ENCODE data around the gene FBRSL1. TPM values are rescaled to one million over a fixed set of nuclear protein-coding genes. Genes with fewer than 3 reads are reported as not detected.

The FBRSL1 gene
- total RNA-seq, 2 experiments from 2014 or later: 36.7 to 47.0 TPM

DNA sequence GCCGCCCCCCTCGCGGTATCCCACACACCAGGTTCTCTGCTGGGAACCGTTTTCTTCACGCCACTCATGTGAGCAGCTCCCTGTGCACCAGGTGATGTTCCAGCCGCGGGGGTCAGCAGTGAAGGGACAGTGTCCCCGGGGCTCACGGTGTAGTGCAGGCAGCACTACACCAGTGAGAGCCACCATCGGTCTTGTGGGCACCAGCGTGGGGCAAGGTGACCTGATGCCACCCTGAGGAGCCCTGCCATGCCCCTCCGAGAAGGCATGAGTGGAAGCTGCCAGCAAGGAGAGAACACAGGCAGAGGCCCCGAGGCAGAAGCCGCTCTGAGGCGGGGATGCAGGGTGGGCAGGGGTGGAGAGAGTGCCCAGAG is 11.5 kb upstream of the FBRSL1 start:
- Mint-ChIP-seq H3K9me3 (no peaks in the 10 kb centered on the region), H3K27ac (no peak overlapping the region), H3K4me1 (peaks cover 26% of the 10 kb centered on the region), H3K27me3 (peaks cover 3% of the 10 kb centered on the region), H3K4me3 (no peak overlapping the region), H3K36me3 (ENCODE audit: low read depth) (peaks cover 5% of the 10 kb centered on the region)
- DNase-seq: no peak
- ChIA-PET CTCF (no interaction called here), POLR2A (interaction anchor here (1.3 to 3.8 kb wide), 2 partner anchors 10 to 28 kb away, joined by 4 to 30 read pairs; no protein-coding TSS in a partner anchor)

DNA sequence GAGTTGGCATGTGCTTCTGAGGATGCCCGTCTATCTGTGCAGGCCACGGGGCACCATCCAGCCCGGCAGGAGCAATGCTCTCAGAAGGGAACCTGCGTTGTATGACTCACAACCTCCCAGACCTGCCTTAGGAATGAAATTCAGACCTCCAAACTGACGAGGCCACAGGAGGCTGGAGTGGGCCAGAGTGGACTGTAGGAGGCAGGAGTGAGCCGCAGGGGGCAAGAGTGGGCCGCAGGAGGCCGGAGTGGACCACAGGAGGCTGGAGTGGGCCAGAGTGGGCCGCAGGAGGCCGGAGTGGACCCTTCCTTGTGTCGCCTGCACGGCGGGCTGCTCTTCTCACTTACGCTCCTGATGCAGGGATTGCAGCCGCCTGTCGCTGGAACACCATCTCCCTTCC is 11.1 kb upstream of the FBRSL1 start:
- H3K4me3 Mint-ChIP-seq: no peak overlapping the region
- H3K27ac Mint-ChIP-seq: no peak overlapping the region
- no peak for DNase-seq
- H3K9me3 Mint-ChIP-seq: no peaks in the 10 kb centered on the region
- CTCF ChIA-PET: no interaction called here
- H3K27me3 Mint-ChIP-seq: peaks cover 3% of the 10 kb centered on the region
- H3K4me1 Mint-ChIP-seq: peaks cover 26% of the 10 kb centered on the region
- POLR2A ChIA-PET: interaction anchor here (0.9 to 3.8 kb wide), 2 partner anchors 9 to 33 kb away, joined by 3 to 30 read pairs; no protein-coding TSS in a partner anchor
- H3K36me3 Mint-ChIP-seq (ENCODE audit: low read depth): peaks cover 5% of the 10 kb centered on the region

- peaks cover 3% of the 10 kb centered on the region for H3K27me3 Mint-ChIP-seq
- peaks cover 5% of the 10 kb centered on the region for H3K36me3 Mint-ChIP-seq (ENCODE audit: low read depth)
- H3K4me3 Mint-ChIP-seq: no peak overlapping the region
- CTCF ChIA-PET: no interaction called here
- H3K9me3 Mint-ChIP-seq: no peaks in the 10 kb centered on the region
- POLR2A ChIA-PET: interaction anchor here (0.9 to 3.8 kb wide), 2 partner anchors 9 to 33 kb away, joined by 3 to 30 read pairs; no protein-coding TSS in a partner anchor
- H3K27ac Mint-ChIP-seq: no peak overlapping the region
- no peak for DNase-seq
- H3K4me1 Mint-ChIP-seq: peaks cover 26% of the 10 kb centered on the region
These were observed 10.7 kb upstream of the FBRSL1 start for GRCh38 chr12:132479291-132479690.

- DNase-seq: no peak
These were observed 9.9 kb upstream of the FBRSL1 start for GRCh38 chr12:132479938-132480622.

DNA sequence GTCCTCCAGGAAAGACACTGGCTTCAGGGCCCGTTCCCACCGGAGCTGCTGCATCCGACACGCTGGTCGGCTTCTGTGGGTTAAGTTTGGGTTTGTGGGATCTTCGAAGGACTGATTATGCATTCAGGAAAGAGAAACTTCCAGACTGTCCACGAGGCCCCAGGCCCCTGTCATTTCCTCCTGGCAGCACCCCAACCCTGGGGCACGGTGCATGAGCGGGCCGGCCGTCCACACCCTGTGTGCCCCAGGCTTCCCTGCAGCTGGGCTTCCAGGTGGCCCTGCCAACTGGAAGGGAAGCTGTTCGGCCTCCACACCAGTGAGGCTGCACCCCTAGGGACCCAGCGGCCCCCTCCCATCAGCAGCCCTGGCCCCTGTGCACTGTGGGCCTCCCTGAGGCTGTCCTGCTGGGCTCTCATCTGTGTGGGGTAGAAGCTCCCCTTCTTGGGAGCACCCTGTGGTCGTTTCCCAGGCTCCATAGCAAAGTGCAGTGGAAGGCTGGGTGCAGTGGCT is 9.3 kb upstream of the FBRSL1 start:
- peaks cover 5% of the 10 kb centered on the region for H3K36me3 Mint-ChIP-seq (ENCODE audit: low read depth)
- H3K9me3 Mint-ChIP-seq: no peaks in the 10 kb centered on the region
- H3K27me3 Mint-ChIP-seq: peaks cover 3% of the 10 kb centered on the region
- POLR2A ChIA-PET: interaction anchor here (0.8 kb wide), 1 partner anchor 8 kb away, joined by 3 read pairs; no protein-coding TSS in a partner anchor
- peaks cover 22% of the 10 kb centered on the region for H3K4me1 Mint-ChIP-seq
- H3K4me3 Mint-ChIP-seq: no peak overlapping the region
- H3K27ac Mint-ChIP-seq: no peak overlapping the region
- DNase-seq: no peak
- CTCF ChIA-PET: no interaction called here

More at GRCh38 chr12:132479938-132480622, 9.9 kb upstream of the FBRSL1 start:
- Mint-ChIP-seq H3K4me3 (no peak overlapping the region), H3K4me1 (peaks cover 26% of the 10 kb centered on the region), H3K27ac (no peak overlapping the region), H3K36me3 (ENCODE audit: low read depth) (peaks cover 5% of the 10 kb centered on the region), H3K9me3 (no peaks in the 10 kb centered on the region), H3K27me3 (peaks cover 3% of the 10 kb centered on the region)
- ChIA-PET CTCF (no interaction called here), POLR2A (interaction anchor here (0.8 to 3.8 kb wide), 2 partner anchors 8 to 9 kb away, joined by 3 to 30 read pairs; no protein-coding TSS in a partner anchor)

DNA sequence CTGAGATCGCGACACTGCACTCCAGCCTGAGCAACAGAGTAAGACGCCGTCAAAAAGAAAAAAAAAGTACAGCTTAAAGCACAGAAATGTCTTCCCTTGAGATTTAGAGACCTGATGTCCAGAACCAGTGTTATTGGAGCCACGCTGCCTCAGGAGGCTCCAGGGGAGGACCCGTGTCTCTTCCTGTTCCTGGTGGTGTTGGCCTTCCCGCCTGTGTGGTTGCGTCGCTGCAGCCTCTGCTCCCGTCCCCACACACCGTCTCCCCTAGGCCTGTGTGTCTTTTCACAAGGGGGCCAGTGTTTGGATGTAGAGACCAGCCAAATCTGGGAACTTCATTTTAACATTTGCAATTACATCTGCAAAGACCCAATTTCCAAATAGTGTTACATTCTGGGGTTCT is 8.6 kb upstream of the FBRSL1 start:
- Mint-ChIP-seq H3K9me3 (no peaks in the 10 kb centered on the region), H3K4me1 (peaks cover 20% of the 10 kb centered on the region), H3K27ac (peak overlapping the region; percentile 35), H3K4me3 (no peak overlapping the region), H3K36me3 (ENCODE audit: low read depth) (peaks cover under 1% of the 10 kb centered on the region), H3K27me3 (peaks cover 3% of the 10 kb centered on the region)
- ChIA-PET POLR2A (no interaction called here), CTCF (no interaction called here)
- DNase-seq: no peak

DNA sequence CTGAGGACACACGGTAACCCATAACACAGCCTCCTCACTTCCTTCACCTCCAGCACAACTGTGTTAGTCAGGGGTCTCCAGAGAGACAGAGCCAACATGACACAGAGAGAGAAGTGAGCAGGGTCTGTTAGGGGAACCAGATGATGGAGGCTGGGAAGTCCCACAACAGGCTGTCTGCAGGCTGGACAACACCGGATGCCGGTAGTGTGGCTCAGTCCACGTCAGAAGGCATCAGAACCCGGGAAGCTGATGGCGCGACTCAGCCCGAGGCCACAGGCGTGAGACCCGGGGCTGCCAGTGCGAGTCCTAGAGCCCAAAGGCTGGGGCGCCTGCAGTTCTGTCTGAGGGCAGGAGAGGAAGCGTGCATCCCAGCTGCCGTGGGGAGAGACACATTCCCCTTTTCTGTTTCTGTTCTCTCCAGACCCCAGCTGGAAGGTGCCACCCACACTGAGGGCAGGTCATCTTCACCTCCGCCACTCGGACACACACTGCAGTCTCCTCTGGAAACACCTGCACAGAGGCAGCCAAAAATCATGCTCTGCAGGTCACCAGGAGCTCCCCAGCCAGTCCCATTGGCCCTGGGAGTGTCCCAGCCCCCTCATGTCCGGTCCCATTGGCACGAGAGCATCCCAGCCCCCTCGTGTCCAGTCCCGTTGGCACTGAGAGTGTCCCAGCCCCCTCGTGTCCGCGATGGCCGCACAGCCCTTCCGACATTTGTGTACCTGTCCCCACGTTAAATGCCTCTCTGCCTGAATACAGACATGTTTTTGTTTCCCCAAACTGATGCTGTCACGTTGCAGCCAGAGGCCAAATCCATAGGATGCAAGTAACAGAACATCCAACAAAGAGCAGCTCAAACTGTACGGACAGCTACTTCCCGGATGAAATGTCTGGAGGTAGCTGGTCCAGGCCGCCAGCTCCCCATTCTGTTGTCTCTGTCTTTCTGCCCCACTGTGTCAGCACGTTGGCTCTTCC is 7.9 kb upstream of the FBRSL1 start:
- H3K4me1 Mint-ChIP-seq: peaks cover 16% of the 10 kb centered on the region
- H3K4me3 Mint-ChIP-seq: no peak overlapping the region
- peaks cover 3% of the 10 kb centered on the region for H3K27me3 Mint-ChIP-seq
- H3K27ac Mint-ChIP-seq: no peak overlapping the region
- H3K36me3 Mint-ChIP-seq (ENCODE audit: low read depth): no peaks in the 10 kb centered on the region
- H3K9me3 Mint-ChIP-seq: no peaks in the 10 kb centered on the region
- DNase-seq: no peak
- POLR2A ChIA-PET: no interaction called here
- CTCF ChIA-PET: no interaction called here

- Mint-ChIP-seq H3K36me3 (ENCODE audit: low read depth) (no peaks in the 10 kb centered on the region), H3K27ac (no peak overlapping the region), H3K4me1 (peaks cover 15% of the 10 kb centered on the region), H3K27me3 (peaks cover 3% of the 10 kb centered on the region), H3K9me3 (no peaks in the 10 kb centered on the region), H3K4me3 (no peak overlapping the region)
- ChIA-PET POLR2A (no interaction called here), CTCF (no interaction called here)
- DNase-seq: no peak
These were observed 7.2 kb upstream of the FBRSL1 start for GRCh38 chr12:132482771-132483170.

DNA sequence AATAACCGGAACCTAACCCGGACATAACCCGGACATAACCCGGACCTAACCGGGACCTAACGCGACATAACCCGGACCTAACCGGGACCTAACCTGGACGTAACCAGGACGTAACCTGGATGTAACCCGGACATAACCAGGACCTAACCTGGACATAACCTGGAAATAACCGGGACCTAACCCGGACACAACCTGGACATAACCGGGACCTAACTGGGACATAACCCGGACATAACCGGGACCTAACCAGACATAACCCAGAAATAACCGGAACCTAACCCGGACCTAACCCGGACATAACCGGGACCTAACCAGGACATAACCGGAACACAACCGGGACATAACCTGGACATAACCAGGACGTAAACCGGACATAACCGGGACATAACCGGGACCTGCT is 6.7 kb upstream of the FBRSL1 start:
- POLR2A ChIA-PET: no interaction called here
- H3K36me3 Mint-ChIP-seq (ENCODE audit: low read depth): no peaks in the 10 kb centered on the region
- H3K4me3 Mint-ChIP-seq: no peak overlapping the region
- peaks cover 16% of the 10 kb centered on the region for H3K4me1 Mint-ChIP-seq
- no peaks in the 10 kb centered on the region for H3K9me3 Mint-ChIP-seq
- no peak for DNase-seq
- peaks cover 3% of the 10 kb centered on the region for H3K27me3 Mint-ChIP-seq
- CTCF ChIA-PET: interaction anchor here (0.9 kb wide), 1 partner anchor 131 kb away, joined by 3 read pairs; no protein-coding TSS in a partner anchor
- H3K27ac Mint-ChIP-seq: no peak overlapping the region

DNA sequence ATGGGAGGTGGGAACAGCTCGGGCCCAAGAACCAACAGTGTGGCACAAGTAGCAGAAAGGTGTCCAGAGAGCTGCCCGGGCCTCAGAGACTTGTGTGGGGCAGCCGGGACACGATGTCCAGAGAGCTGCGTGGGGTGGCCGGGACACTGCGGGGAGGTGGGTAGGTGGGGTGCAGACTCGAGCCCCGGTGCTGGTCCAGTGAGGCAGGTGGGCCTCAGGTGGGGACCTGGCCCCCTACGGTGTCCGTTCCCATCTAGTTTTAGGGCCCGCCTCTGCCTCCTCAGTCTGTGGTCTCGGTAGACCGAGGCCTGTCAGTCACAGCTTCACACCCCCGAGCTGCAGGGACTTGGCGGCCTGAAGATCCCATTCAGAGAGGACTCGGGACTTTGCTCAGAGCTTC is 6.3 kb upstream of the FBRSL1 start:
- H3K9me3 Mint-ChIP-seq: no peaks in the 10 kb centered on the region
- H3K36me3 Mint-ChIP-seq (ENCODE audit: low read depth): peaks cover under 1% of the 10 kb centered on the region
- no peak overlapping the region for H3K27ac Mint-ChIP-seq
- no peak overlapping the region for H3K4me3 Mint-ChIP-seq
- POLR2A ChIA-PET: no interaction called here
- peaks cover 20% of the 10 kb centered on the region for H3K4me1 Mint-ChIP-seq
- H3K27me3 Mint-ChIP-seq: peaks cover 3% of the 10 kb centered on the region
- no peak for DNase-seq
- CTCF ChIA-PET: interaction anchor here (0.9 kb wide), 1 partner anchor 131 kb away, joined by 3 read pairs; no protein-coding TSS in a partner anchor

DNA sequence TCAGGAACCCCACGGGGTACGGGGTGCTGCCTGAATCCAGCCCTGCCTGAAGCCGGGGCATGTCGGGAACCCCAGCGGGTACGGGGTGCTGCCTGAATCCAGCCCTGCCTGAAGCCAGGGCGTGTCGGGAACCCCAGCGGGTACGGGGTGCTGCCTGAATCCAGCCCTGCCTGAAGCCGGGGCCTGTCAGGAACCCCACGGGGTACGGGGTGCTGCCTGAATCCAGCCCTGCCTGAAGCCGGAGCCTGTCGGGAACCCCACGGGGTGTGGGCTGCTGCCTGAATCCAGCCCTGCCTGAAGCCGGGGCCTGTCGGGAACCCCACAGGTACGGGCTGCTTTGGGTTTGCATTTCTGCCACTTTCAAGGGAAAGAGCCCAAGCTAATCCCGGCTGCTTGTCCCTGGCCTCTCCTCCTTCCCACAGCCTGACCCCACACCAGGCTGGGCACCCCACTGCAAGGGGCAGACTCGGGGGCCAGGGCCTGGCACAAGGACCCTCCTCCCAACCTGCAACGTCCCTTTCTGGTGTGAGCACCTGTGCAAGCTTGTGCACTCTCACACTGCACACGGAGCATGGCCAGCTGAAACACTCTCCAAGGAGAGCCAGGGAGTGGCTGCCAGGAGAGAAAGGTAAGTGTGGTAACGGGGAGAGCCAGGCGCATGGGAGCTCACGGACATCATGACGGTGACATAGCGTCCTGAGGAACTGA is 5.6 kb upstream of the FBRSL1 start:
- POLR2A ChIA-PET: no interaction called here
- Mint-ChIP-seq H3K9me3 (no peaks in the 10 kb centered on the region), H3K27me3 (peaks cover 3% of the 10 kb centered on the region), H3K4me3 (no peak overlapping the region), H3K4me1 (peaks cover 24% of the 10 kb centered on the region), H3K36me3 (ENCODE audit: low read depth) (peaks cover 5% of the 10 kb centered on the region), H3K27ac (no peak overlapping the region)
- no peak for DNase-seq
- CTCF ChIA-PET: interaction anchor here (0.9 kb wide), 1 partner anchor 130 kb away, joined by 3 read pairs; no protein-coding TSS in a partner anchor

DNA sequence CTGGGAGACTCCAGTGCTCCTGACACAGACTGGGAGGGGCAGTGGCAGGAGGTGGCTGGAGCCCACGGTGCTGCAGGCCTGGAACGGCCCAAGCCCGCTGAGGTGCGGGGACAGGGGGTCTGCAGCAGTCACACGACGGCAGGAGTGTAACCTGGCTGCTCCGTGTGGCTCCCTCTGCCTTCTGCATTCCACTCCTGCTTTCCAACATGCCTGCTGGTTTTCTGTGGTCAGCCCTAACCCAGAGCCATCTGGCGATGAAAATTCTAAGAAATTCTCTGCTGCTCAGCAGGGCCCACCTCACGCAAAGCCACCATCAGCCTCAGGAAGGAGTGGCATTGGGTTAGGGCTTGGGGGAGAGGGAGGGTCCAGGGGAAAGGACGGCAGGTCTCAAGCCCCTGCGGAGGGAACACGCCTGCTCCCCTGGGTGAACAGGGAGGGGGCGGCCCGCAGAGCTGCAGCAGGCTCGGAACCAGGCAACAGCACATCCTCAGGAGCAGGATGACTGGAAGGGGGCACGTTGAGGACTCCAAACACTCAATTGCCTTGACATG is 5.0 kb upstream of the FBRSL1 start:
- peaks cover 24% of the 10 kb centered on the region for H3K4me1 Mint-ChIP-seq
- no peak overlapping the region for H3K4me3 Mint-ChIP-seq
- no peak for DNase-seq
- no peaks in the 10 kb centered on the region for H3K9me3 Mint-ChIP-seq
- POLR2A ChIA-PET: interaction anchor here (1.0 to 1.5 kb wide), 2 partner anchors 10 to 24 kb away, joined by 3 to 4 read pairs; no protein-coding TSS in a partner anchor
- H3K27ac Mint-ChIP-seq: no peak overlapping the region
- peaks cover 5% of the 10 kb centered on the region for H3K36me3 Mint-ChIP-seq (ENCODE audit: low read depth)
- H3K27me3 Mint-ChIP-seq: peaks cover 3% of the 10 kb centered on the region
- CTCF ChIA-PET: no interaction called here

All from activated CD4-positive, alpha-beta memory T cell treated with anti-CD3 and anti-CD28 coated beads, Interleukin-2, amount 10 ng/mL, durations not matched to agents 7 days and 5 days (primary cell).